ENCODE data around the gene RNF130.

RNF130 gene

GRCh38 chr5:180070756-180071530 lies 616 bp downstream of the RNF130 start:
- DNase-seq (ENCODE audit: insufficient read length, low spot score): peak; percentile 38
- TF ChIP-seq POLR2A (IDR thresholded peaks at IDR 0.05; ENCODE audit: low read depth, low read length): no peak
- no peak for FAIRE-seq

- FAIRE-seq (no peak), DNase-seq (ENCODE audit: insufficient read length, low spot score) (no peak)
- TF ChIP-seq POLR2A (IDR thresholded peaks at IDR 0.05; ENCODE audit: low read depth, low read length): no peak
These were observed 1.8 kb downstream of the RNF130 start for GRCh38 chr5:180069589-180070247.

- no peak for FAIRE-seq
- no peak for TF ChIP-seq POLR2A (IDR thresholded peaks at IDR 0.05; ENCODE audit: low read depth, low read length)
- no peak for DNase-seq (ENCODE audit: insufficient read length, low spot score)
These were observed 3.0 kb downstream of the RNF130 start for GRCh38 chr5:180068519-180069090.

- DNase-seq (ENCODE audit: insufficient read length, low spot score) (no peak), FAIRE-seq (no peak)
- TF ChIP-seq POLR2A (IDR thresholded peaks at IDR 0.05; ENCODE audit: low read depth, low read length): no peak
These were observed 3.6 kb downstream of the RNF130 start for GRCh38 chr5:180067986-180068385.

GRCh38 chr5:180060192-180060591 lies 11.4 kb downstream of the RNF130 start:
- no peak for TF ChIP-seq POLR2A (IDR thresholded peaks at IDR 0.05; ENCODE audit: low read depth, low read length)
- FAIRE-seq (no peak), DNase-seq (ENCODE audit: insufficient read length, low spot score) (no peak)

GRCh38 chr5:180059326-180059725 lies 12.2 kb downstream of the RNF130 start:
- FAIRE-seq: no peak
- no peak for TF ChIP-seq POLR2A (IDR thresholded peaks at IDR 0.05; ENCODE audit: low read depth, low read length)
- DNase-seq (ENCODE audit: insufficient read length, low spot score): no peak

GRCh38 chr5:180056153-180056552 lies 15.4 kb downstream of the RNF130 start:
- no peak for FAIRE-seq
- TF ChIP-seq POLR2A (IDR thresholded peaks at IDR 0.05; ENCODE audit: low read depth, low read length): no peak
- no peak for DNase-seq (ENCODE audit: insufficient read length, low spot score)

GRCh38 chr5:180054226-180054625 lies 17.3 kb downstream of the RNF130 start:
- DNase-seq (ENCODE audit: insufficient read length, low spot score) (no peak), FAIRE-seq (no peak)
- no peak for TF ChIP-seq POLR2A (IDR thresholded peaks at IDR 0.05; ENCODE audit: low read depth, low read length)

GRCh38 chr5:180053061-180053602 lies 18.4 kb downstream of the RNF130 start:
- DNase-seq (ENCODE audit: insufficient read length, low spot score): no peak
- FAIRE-seq: no peak
- TF ChIP-seq POLR2A (IDR thresholded peaks at IDR 0.05; ENCODE audit: low read depth, low read length): no peak

GRCh38 chr5:180052211-180052818 lies 19.2 kb downstream of the RNF130 start:
- no peak for DNase-seq (ENCODE audit: insufficient read length, low spot score)
- FAIRE-seq: no peak
- TF ChIP-seq POLR2A (IDR thresholded peaks at IDR 0.05; ENCODE audit: low read depth, low read length): no peak

GRCh38 chr5:180050121-180050940 lies 21.2 kb downstream of the RNF130 start:
- FAIRE-seq (no peak), DNase-seq (ENCODE audit: insufficient read length, low spot score) (no peak)
- TF ChIP-seq POLR2A (IDR thresholded peaks at IDR 0.05; ENCODE audit: low read depth, low read length): no peak

GRCh38 chr5:180049185-180049548 lies 22.4 kb downstream of the RNF130 start:
- DNase-seq (ENCODE audit: insufficient read length, low spot score) (no peak), FAIRE-seq (no peak)
- TF ChIP-seq POLR2A (IDR thresholded peaks at IDR 0.05; ENCODE audit: low read depth, low read length): no peak

- no peak for FAIRE-seq
- TF ChIP-seq POLR2A (IDR thresholded peaks at IDR 0.05; ENCODE audit: low read depth, low read length): no peak
- no peak for DNase-seq (ENCODE audit: insufficient read length, low spot score)
These were observed 23.9 kb downstream of the RNF130 start for GRCh38 chr5:180047667-180048066.

Data from H54 (cell line).